Ishikawa (cell line): Measurements from ENCODE around the gene ZNF804B.

Experiments
- CEBPB ChIP-seq: IDR thresholded peaks from 2 replicates; pipeline ENCODE4 v1.6.1; 2012
- CREB1 ChIP-seq: IDR thresholded peaks from 2 replicates; pipeline ENCODE4 v1.6.1; 2012; ENCODE audit warnings: low read depth
- EGR1 ChIP-seq: IDR thresholded peaks from 2 replicates; pipeline ENCODE4 v1.6.1; 2012
- EP300 ChIP-seq: IDR thresholded peaks from 2 replicates; pipeline ENCODE4 v1.6.1; 2012; ENCODE audit warnings: borderline replicate concordance
- FOXM1 ChIP-seq: IDR thresholded peaks from 2 replicates; pipeline ENCODE4 v1.6.1; 2012; ENCODE audit warnings: low read depth, borderline replicate concordance
- MAX ChIP-seq: IDR thresholded peaks from 2 replicates; pipeline ENCODE4 v1.6.1; 2012
- NFIC ChIP-seq: IDR thresholded peaks from 2 replicates; pipeline ENCODE4 v1.6.1; 2012
- RAD21 ChIP-seq: IDR thresholded peaks from 2 replicates; pipeline ENCODE4 v1.6.1; 2012; ENCODE audit warnings: low read depth
- REST ChIP-seq: IDR thresholded peaks from 2 replicates; pipeline ENCODE4 v1.6.1; 2012; ENCODE audit warnings: low read depth, mild to moderate bottlenecking
- TAF1 ChIP-seq: IDR thresholded peaks from 2 replicates; pipeline ENCODE4 v1.6.1; 2012; ENCODE audit warnings: low read depth, mild to moderate bottlenecking
- TCF12 ChIP-seq: IDR thresholded peaks from 2 replicates; pipeline ENCODE4 v1.6.1; 2012; ENCODE audit warnings: low read depth
- TEAD4 ChIP-seq: IDR thresholded peaks from 2 replicates; pipeline ENCODE4 v1.6.1; 2012
- USF1 ChIP-seq: IDR thresholded peaks from 2 replicates; pipeline ENCODE4 v1.6.1; 2012
- YY1 ChIP-seq: IDR thresholded peaks from 2 replicates; pipeline ENCODE4 v1.6.1; 2012; ENCODE audit warnings: low read depth
- ZBTB7A ChIP-seq: IDR thresholded peaks from 2 replicates; pipeline ENCODE4 v1.6.1; 2012; ENCODE audit warnings: low read depth

The ZNF804B gene

GRCh38 chr7:89049043-89049442 is 289.5 kb downstream of the ZNF804B start:
- TF ChIP-seq CEBPB = no peak
- no peak for TF ChIP-seq USF1
- TF ChIP-seq YY1 = no peak
- no peak for TF ChIP-seq FOXM1
- no peak for TF ChIP-seq TEAD4
- no peak for TF ChIP-seq EP300
- TF ChIP-seq EGR1 = no peak
- no peak for TF ChIP-seq ZBTB7A
- TF ChIP-seq TCF12 = no peak
- no peak for TF ChIP-seq RAD21
- TF ChIP-seq REST = no peak
- no peak for TF ChIP-seq CREB1
- TF ChIP-seq TAF1 = no peak
- TF ChIP-seq MAX = no peak
- TF ChIP-seq NFIC = no peak

DNA sequence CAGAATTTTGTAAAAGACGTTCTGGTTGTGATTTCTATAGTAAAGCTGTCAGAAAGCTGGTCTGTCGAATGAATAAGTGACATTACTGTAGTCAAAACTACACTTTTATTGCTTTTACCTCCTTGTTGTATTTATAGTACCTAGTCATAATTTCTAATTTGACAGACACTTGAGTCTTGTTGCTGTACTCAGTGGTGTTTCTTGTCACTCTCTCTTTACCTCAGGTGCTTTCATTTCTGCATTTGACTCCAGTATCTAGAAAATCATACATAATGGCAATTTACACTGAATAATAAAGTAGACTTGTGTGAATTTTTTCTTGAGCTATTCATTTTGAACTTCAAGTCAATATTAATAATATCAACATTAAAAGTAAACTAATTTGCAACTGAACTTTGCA is 293.6 kb downstream of the ZNF804B start:
- TF ChIP-seq TCF12 (no peak), CREB1 (no peak), TEAD4 (no peak), NFIC (no peak), CEBPB (no peak), RAD21 (no peak), REST (no peak), MAX (no peak), EGR1 (no peak), FOXM1 (no peak)

DNA sequence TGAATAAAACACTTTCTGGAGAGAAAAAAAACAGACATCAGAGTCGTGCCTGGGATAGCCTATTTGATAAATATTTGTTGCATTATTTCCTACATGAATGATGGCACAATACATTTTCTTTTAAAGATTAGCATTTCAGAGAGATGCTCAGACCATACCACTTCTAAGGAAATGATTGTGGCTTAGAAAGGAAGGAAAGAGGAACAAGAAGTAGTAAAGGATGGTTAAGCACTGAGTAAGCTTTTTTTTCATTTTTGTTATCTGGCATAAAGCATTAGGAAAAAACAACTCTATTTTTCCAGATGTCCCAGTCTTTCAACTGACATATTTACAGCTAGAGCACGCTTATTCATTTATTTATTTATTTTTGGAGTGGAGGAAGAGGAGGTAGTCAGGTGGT is 294.9 kb downstream of the ZNF804B start:
- TF ChIP-seq EP300 (no peak), FOXM1 (no peak), RAD21 (no peak)

DNA sequence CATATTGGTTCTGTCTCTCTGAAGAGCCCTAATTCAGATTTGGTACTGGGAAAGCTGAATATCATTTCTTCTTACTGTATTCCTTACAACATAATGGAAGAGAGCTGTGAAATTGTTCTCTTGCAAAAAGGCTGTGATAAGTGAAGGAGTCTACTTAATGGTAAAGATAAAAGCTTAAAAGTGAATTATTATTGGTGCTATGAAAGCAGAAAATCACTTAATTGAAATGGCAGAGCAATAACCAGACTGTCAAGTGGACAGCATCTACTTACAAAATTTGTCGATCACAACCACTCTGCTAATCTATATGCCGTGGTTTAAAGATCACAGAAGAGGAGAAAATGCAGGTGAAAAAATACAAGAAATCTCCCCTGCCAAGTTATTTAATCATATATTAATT is 300.7 kb downstream of the ZNF804B start:
- TF ChIP-seq NFIC = no peak
- TF ChIP-seq MAX = no peak
- TF ChIP-seq EP300 = no peak
- no peak for TF ChIP-seq RAD21
- no peak for TF ChIP-seq FOXM1
- no peak for TF ChIP-seq CREB1
- TF ChIP-seq ZBTB7A = no peak
- TF ChIP-seq TAF1 = no peak
- TF ChIP-seq REST = no peak
- TF ChIP-seq USF1 = no peak
- TF ChIP-seq CEBPB = no peak
- TF ChIP-seq YY1 = no peak
- no peak for TF ChIP-seq TCF12
- no peak for TF ChIP-seq TEAD4
- no peak for TF ChIP-seq EGR1

DNA sequence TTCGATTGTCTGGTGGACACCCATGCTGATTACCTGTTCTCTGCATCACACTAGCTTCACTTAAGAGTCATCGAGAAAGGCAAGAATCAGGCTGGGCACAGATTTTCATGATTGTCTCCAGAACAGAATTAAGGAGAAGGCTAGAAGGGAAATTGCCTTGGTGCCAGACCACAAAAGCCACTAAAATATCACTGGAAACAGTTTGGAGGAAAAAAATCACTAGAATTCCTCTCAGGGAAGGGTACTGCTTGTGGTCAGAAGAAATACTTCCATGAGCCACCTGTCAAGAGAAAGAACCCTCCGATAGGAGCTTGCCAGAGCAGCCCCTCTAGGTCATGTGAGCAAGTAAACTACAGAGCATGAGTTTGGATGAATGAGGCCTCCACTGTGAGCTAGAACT is 305.3 kb downstream of the ZNF804B start:
- TF ChIP-seq TCF12 (no peak), EP300 (no peak), USF1 (no peak), RAD21 (no peak), FOXM1 (no peak), MAX (no peak)
